WI38 (cell line): Measurements from ENCODE around the gene HOXB5.

Experiments
- H3K4me3 ChIP-seq: 2 replicates; pipeline ENCODE4 v1.5.1; 2011; ENCODE audit warnings: low read depth, mild to moderate bottlenecking, control low read depth, low read length
- TF ChIP-seq, protein P1 (sequence below): IDR thresholded peaks from 2 replicates; pipeline ENCODE4 v1.5.1; 2012; ENCODE audit warnings: low read depth, mild to moderate bottlenecking, control low read depth, low read length

HOXB5 gene

DNA sequence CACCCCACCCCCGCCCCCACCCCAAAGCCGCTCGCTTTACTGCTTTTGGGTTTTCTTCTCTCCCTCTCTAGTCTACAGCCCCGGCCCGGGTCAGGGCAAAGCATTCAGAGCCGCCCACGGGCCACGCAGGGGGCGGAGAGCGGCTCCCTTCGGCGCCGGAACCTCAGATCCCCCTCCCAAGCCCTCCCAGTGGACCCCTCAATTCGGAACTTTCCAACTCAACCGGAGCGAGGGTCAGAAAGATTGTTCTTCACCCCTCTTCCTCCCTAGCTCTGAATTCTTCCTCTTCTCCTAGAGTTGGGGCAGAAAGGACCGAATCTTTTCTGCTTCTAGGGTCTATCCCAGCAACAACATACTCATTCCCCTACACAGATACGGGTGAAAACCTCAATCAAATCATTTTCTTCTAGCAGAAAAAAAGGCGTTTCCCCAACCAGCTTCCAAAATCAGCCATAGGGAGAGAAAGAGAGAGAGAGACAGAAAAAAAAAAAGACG is 49.7 kb downstream of the HOXB5 start:
- peak overlapping the region; percentile 96 for H3K4me3 ChIP-seq
- TF ChIP-seq, protein P1, sequence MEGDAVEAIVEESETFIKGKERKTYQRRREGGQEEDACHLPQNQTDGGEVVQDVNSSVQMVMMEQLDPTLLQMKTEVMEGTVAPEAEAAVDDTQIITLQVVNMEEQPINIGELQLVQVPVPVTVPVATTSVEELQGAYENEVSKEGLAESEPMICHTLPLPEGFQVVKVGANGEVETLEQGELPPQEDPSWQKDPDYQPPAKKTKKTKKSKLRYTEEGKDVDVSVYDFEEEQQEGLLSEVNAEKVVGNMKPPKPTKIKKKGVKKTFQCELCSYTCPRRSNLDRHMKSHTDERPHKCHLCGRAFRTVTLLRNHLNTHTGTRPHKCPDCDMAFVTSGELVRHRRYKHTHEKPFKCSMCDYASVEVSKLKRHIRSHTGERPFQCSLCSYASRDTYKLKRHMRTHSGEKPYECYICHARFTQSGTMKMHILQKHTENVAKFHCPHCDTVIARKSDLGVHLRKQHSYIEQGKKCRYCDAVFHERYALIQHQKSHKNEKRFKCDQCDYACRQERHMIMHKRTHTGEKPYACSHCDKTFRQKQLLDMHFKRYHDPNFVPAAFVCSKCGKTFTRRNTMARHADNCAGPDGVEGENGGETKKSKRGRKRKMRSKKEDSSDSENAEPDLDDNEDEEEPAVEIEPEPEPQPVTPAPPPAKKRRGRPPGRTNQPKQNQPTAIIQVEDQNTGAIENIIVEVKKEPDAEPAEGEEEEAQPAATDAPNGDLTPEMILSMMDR, result no peak

DNA sequence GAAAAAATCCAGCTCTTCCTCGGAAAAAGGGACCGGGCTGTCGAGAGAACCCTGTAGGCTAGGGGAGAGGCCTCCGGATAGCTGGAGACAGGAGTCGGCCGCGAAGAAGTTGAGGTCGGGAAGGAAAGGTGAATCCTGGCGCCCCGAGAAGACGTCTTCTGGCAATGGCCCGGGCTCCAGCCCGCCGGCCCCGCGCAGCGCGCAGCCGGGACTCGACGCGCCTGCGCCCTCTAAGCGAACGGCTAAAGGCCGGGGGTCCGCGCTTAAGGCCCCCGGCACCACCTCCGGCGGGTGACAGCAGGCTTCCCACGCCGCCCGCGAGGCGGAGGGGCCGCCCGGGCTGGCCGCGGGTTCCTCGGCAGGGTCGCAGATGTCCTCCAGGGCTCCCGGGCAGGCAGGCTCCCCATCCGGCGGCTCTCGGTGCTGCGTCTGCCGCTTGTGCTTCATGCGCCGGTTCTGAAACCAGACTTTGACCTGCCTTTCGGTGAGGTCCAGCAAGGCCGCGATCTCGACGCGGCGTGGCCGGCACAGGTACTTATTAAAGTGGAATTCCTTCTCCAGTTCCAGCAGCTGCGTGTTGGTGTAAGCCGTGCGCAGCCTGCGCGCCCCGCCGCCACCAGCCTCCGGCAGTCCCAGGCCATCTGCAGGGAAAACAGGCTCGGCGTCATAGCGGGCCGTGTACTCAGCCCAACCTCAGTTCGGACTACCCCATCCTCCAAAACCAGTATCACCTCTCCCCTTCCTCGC is 50.3 kb downstream of the HOXB5 start:
- TF ChIP-seq, protein P1, result no peak; the same call in 1 of the 2 replicates
- H3K4me3 ChIP-seq, result peak overlapping the region; percentile 96

DNA sequence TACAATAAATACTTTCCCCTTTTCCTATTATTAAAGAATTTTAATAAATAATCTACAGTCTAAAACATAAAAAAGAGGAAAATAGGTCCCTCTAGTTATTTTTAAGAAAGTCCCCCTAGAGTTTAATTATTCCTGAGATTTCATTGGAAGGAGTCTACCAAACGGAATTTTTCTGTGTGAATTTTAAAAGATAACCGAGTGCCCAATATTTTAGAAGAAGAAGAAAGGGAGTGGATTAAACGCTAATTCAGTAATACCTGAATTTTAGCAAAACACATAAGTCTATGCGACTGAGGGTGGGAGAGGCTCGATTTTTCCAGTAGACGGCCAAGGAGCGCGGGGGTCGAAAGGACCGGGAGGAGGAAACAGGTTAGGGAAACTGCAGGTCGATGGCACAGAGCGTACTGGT is 50.9 kb downstream of the HOXB5 start:
- TF ChIP-seq, protein P1, result no peak
- H3K4me3 ChIP-seq, result peak overlapping the region; percentile 96

DNA sequence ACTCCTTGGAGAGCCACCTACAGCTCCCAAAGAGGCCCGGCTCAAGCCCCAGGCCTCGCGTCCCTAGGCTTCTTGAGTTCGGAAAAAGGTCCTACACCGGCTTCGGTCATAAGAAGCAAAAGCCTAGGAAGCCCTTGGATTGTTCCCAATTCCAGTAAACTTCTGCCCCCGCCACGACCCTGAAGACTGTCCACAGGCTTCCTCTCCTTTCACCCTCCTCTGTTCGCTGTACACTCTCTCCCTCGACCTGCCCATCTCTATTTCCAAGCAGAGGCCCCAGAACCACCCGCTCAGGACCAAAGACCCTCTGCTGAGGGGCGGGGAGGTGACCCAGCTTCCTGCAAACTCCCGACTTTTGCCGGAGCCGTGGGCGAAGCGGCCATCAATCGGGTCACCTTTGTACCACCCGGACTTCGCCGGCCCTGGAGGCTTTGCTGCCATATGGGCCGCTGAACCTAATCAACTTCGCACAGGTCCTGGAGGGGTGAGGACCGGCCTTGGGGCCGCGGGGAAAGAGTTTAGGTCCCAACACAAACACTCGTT is 51.4 kb downstream of the HOXB5 start:
- H3K4me3 ChIP-seq, result peak overlapping the region; percentile 96
- TF ChIP-seq, protein P1, result no peak

DNA sequence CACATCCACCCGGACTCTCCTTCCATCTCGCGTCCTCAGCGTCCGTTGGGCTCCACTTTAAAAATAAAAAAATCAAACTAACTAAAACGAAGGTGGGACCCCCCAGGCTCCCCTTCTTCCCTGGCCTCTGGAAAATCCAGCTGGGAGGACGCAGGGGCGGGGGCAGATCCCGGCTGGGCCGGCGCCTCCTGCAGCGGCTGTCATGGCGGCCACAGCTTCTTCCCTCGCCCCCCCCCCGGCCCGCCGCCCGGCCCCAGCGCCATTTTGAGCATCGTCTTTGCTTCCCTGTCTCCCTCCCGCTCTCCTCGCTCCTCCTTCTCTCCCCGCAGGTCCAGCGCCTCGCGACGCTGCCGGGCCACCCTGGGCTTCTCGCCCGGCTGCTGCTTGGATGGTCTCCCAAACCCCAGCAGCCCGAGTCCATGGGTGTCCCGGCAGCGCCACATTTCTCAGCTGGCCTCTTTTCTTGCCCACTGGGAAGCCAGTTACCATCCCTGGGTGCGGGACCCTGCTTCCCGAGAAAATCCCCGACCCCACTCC is 51.9 kb downstream of the HOXB5 start:
- TF ChIP-seq, protein P1, result no peak
- H3K4me3 ChIP-seq, result peak overlapping the region; percentile 96
